PFSK-1 (cell line): ENCODE results near the gene ETNK1.

Source experiments
- POLR2AphosphoS5 ChIP-seq: IDR thresholded peaks from 2 replicates; pipeline ENCODE4 v1.6.1; 2012; ENCODE audit warnings: low read depth, mild to moderate bottlenecking, control low read depth, low read length, moderate library complexity
- TAF1 ChIP-seq: IDR thresholded peaks from 2 replicates; pipeline ENCODE4 v1.6.1; 2012; ENCODE audit warnings: low read length, control low read depth, borderline replicate concordance; ENCODE audit not compliant: insufficient read depth

DNA sequence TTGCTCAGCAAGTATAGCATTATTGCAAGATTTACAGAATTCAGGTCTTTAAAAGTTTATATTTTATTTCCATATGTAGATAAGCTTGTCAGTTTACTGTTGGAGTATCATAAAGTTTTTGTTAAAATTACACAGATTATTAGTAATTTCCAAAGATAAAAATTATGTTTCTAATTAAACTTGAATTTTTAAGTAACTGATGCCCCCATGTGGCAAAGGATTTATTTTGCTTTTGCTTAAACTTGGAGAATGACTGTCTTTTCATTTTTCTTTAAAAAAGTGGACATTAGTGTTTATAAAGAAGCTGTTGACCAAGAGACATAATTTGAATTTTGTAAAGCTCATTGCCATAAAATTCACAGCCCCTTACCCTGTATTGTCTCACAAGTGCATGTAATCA is 45.8 kb downstream of the ETNK1 start:
- no peak for TF ChIP-seq POLR2AphosphoS5
- no peak for TF ChIP-seq TAF1
